Liver (tissue), 9 donors: ENCODE measurements around the gene CLDN24. TPM values are rescaled to one million over a fixed set of nuclear protein-coding genes. Genes with fewer than 3 reads are reported as not detected.

ENCODE experiments used
- DNase-seq: peaks from one replicate; pipeline ENCODE4 v3.0.0-alpha.2; 2017; ENCODE audit warnings: low spot score
- H3K27ac ChIP-seq, 2 donors: one replicate each; pipeline ENCODE4 v1.7.0; 2013; ENCODE audit warnings: inconsistent platforms in 2 of 2, low read length in 2 of 2, control low read depth in 1 of 2, low read depth in 1 of 2, mild to moderate bottlenecking in 1 of 2
- H3K27me3 ChIP-seq, 4 donors: one replicate each; pipeline versions ENCODE4 v1.6.1 to v1.7.0; 2013; ENCODE audit warnings: low read length in 3 of 4, inconsistent platforms in 1 of 4, mild to moderate bottlenecking in 1 of 4, moderate library complexity in 1 of 4; ENCODE audit not compliant: control insufficient read depth in 4 of 4, insufficient read depth in 4 of 4
- H3K36me3 ChIP-seq, 4 donors: one replicate each; pipeline versions ENCODE4 v1.6.1 to v1.7.0; 2013; ENCODE audit warnings: low read length in 3 of 4, mild to moderate bottlenecking in 3 of 4, low read depth in 1 of 4, moderate library complexity in 1 of 4; ENCODE audit not compliant: control insufficient read depth in 4 of 4, insufficient read depth in 3 of 4
- H3K4me1 ChIP-seq, 4 donors: one replicate each; pipeline versions ENCODE4 v1.6.1 to v1.7.0; 2013; ENCODE audit warnings: low read length in 3 of 4, mild to moderate bottlenecking in 3 of 4, moderate library complexity in 1 of 4; ENCODE audit not compliant: control insufficient read depth in 4 of 4, insufficient read depth in 4 of 4
- H3K4me3 ChIP-seq, 3 donors: one replicate each; pipeline versions ENCODE4 v1.6.1 to v1.7.0; 2013; ENCODE audit warnings: low read length in 3 of 3, control low read depth in 1 of 3, low read depth in 1 of 3, mild to moderate bottlenecking in 1 of 3
- H3K9ac ChIP-seq, 2 donors: one replicate each; pipeline ENCODE4 v1.7.0; 2013; ENCODE audit warnings: low read length in 2 of 2, mild to moderate bottlenecking in 2 of 2, moderate library complexity in 2 of 2, control low read depth in 1 of 2, low read depth in 1 of 2
- H3K9me3 ChIP-seq, 4 donors: one replicate each; pipeline versions ENCODE4 v1.6.1 to v1.7.0; 2013; ENCODE audit warnings: low read length in 3 of 4; ENCODE audit not compliant: control insufficient read depth in 4 of 4
- FOXA1 ChIP-seq: IDR thresholded peaks from 2 replicates; pipeline ENCODE4 v1.6.1; 2016; ENCODE audit warnings: antibody characterized with exemption
- FOXA2 ChIP-seq: IDR thresholded peaks from 2 replicates; pipeline ENCODE4 v1.6.1; 2016; ENCODE audit warnings: antibody characterized with exemption
- GABPA ChIP-seq, 2 donors: IDR thresholded peaks in 1 of 2; conservative IDR thresholded peaks in 1 of 2; 2 replicates each; pipeline ENCODE4 v1.6.1; 2016; ENCODE audit warnings: antibody characterized with exemption in 2 of 2, mild to moderate bottlenecking in 1 of 2, moderate library complexity in 1 of 2
- HNF4A ChIP-seq, 2 donors: conservative IDR thresholded peaks; 2 replicates each; pipeline ENCODE4 v1.6.1; 2016; ENCODE audit warnings: antibody characterized with exemption in 2 of 2, mild to moderate bottlenecking in 2 of 2
- JUND ChIP-seq, 2 donors: IDR thresholded peaks; 2 replicates each; pipeline ENCODE4 v1.6.1; 2016; ENCODE audit warnings: antibody characterized with exemption in 2 of 2
- NR2F2 ChIP-seq: IDR thresholded peaks from 2 replicates; pipeline ENCODE4 v1.6.1; 2016; ENCODE audit warnings: antibody characterized with exemption
- RAD21 ChIP-seq, 2 donors: IDR thresholded peaks; 2 replicates each; pipeline ENCODE4 v1.6.1; 2016; ENCODE audit warnings: antibody characterized with exemption in 2 of 2, mild to moderate bottlenecking in 2 of 2
- RXRA ChIP-seq, 2 donors: IDR thresholded peaks; 2 replicates each; pipeline ENCODE4 v1.6.1; 2017 to 2018; ENCODE audit warnings: antibody characterized with exemption in 2 of 2, mild to moderate bottlenecking in 1 of 2
- YY1 ChIP-seq: IDR thresholded peaks from 2 replicates; pipeline ENCODE4 v1.6.1; 2016; ENCODE audit warnings: antibody characterized with exemption, mild to moderate bottlenecking
- WGBS: extraction: QIAGEN DNeasy Blood & Tissue Kit; methylation state at CpG from one replicate; pipeline ENCODE4 v1.1.7; 2013; 5-methylcytosine and 5-hydroxymethylcytosine counted together
- polyA plus RNA-seq, 2 donors: library from polyadenylated mRNA; stranded (reverse) in 1 of 2; unstranded in 1 of 2; fragments of 200-250 nt in 1 of 2; fragments of >200 nt in 1 of 2; fragmentation: Nextera tagmentation in 1 of 2; extraction: Ambion mirVana in 1 of 2; gene quantifications; one replicate each; pipeline versions ENCODE4 v1.2.1 to v1.2.3, GENCODE V29; 2013 to 2015
- total RNA-seq, 2 donors: library from RNA; depleted of rRNA; stranded (reverse); fragments of >200 nt; gene quantifications; one replicate each; pipeline ENCODE4 v1.2.3, GENCODE V29; 2014
- TF ChIP-seq, protein P1 (sequence below): IDR thresholded peaks from 2 replicates; pipeline ENCODE4 v1.6.1; 2016; ENCODE audit warnings: antibody characterized with exemption
- TF ChIP-seq, protein P2 (sequence below): IDR thresholded peaks from 2 replicates; pipeline ENCODE4 v1.6.1; 2016; ENCODE audit warnings: antibody characterized with exemption, mild to moderate bottlenecking
- TF ChIP-seq, protein P3 (sequence below): IDR thresholded peaks from 2 replicates; pipeline ENCODE4 v1.6.1; 2016; ENCODE audit warnings: antibody characterized with exemption
- TF ChIP-seq, protein P4 (sequence below): fragments of 150-350 bp; IDR thresholded peaks from 2 replicates; pipeline ENCODE4 v1.5.1; 2017; ENCODE audit warnings: improper control_type of control experiment, low read depth, low read length; ENCODE audit not compliant: missing input control
- donor health status: healthy.
- donor health status: healthy.
- donor health status: healthy.
- donor health status: healthy.
- donor health status: healthy.

Gene CLDN24
- total and polyA plus RNA-seq, 4 donors = not detected

DNA sequence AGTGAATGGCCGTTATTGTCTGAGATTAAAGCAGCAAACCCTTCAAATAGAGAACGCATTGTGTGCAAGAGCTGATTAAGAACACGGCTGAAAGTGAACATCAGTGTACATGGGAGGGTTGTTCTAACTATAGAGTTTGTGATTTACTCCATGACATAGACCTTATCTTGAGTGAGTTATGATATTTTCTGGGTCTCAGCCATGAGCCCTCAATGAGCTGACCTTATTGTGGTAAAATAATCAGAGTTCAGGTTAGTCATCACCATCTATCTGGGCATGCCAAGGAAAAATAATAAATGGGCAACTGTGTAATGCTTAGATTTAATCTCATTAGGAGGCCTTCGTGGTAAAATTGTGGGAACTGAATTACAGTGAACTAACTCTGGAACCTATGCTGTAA is 33.2 kb upstream of the CLDN24 start:
- 79% methylated on average over 4 of the region's 4 CpGs for WGBS
- TF ChIP-seq, protein P1, sequence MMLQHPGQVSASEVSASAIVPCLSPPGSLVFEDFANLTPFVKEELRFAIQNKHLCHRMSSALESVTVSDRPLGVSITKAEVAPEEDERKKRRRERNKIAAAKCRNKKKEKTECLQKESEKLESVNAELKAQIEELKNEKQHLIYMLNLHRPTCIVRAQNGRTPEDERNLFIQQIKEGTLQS = no peak
- TF ChIP-seq, protein P2, sequence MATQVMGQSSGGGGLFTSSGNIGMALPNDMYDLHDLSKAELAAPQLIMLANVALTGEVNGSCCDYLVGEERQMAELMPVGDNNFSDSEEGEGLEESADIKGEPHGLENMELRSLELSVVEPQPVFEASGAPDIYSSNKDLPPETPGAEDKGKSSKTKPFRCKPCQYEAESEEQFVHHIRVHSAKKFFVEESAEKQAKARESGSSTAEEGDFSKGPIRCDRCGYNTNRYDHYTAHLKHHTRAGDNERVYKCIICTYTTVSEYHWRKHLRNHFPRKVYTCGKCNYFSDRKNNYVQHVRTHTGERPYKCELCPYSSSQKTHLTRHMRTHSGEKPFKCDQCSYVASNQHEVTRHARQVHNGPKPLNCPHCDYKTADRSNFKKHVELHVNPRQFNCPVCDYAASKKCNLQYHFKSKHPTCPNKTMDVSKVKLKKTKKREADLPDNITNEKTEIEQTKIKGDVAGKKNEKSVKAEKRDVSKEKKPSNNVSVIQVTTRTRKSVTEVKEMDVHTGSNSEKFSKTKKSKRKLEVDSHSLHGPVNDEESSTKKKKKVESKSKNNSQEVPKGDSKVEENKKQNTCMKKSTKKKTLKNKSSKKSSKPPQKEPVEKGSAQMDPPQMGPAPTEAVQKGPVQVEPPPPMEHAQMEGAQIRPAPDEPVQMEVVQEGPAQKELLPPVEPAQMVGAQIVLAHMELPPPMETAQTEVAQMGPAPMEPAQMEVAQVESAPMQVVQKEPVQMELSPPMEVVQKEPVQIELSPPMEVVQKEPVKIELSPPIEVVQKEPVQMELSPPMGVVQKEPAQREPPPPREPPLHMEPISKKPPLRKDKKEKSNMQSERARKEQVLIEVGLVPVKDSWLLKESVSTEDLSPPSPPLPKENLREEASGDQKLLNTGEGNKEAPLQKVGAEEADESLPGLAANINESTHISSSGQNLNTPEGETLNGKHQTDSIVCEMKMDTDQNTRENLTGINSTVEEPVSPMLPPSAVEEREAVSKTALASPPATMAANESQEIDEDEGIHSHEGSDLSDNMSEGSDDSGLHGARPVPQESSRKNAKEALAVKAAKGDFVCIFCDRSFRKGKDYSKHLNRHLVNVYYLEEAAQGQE = no peak
- TF ChIP-seq FOXA2 = no peak
- TF ChIP-seq GABPA (IDR thresholded peaks at IDR 0.05 in 1 of 2, conservative IDR thresholded peaks at IDR 0.05 in 1 of 2) = no peak
- TF ChIP-seq FOXA1 = no peak
- no peak for TF ChIP-seq HNF4A (conservative IDR thresholded peaks at IDR 0.05)
- TF ChIP-seq, protein P3, sequence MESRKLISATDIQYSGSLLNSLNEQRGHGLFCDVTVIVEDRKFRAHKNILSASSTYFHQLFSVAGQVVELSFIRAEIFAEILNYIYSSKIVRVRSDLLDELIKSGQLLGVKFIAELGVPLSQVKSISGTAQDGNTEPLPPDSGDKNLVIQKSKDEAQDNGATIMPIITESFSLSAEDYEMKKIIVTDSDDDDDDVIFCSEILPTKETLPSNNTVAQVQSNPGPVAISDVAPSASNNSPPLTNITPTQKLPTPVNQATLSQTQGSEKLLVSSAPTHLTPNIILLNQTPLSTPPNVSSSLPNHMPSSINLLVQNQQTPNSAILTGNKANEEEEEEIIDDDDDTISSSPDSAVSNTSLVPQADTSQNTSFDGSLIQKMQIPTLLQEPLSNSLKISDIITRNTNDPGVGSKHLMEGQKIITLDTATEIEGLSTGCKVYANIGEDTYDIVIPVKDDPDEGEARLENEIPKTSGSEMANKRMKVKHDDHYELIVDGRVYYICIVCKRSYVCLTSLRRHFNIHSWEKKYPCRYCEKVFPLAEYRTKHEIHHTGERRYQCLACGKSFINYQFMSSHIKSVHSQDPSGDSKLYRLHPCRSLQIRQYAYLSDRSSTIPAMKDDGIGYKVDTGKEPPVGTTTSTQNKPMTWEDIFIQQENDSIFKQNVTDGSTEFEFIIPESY = no peak
- TF ChIP-seq RAD21 (IDR thresholded peaks at IDR 0.05) = no peak
- no peak for TF ChIP-seq JUND (IDR thresholded peaks at IDR 0.05)
- TF ChIP-seq YY1 = no peak
- TF ChIP-seq RXRA (IDR thresholded peaks at IDR 0.05) = no peak
- TF ChIP-seq, protein P4, sequence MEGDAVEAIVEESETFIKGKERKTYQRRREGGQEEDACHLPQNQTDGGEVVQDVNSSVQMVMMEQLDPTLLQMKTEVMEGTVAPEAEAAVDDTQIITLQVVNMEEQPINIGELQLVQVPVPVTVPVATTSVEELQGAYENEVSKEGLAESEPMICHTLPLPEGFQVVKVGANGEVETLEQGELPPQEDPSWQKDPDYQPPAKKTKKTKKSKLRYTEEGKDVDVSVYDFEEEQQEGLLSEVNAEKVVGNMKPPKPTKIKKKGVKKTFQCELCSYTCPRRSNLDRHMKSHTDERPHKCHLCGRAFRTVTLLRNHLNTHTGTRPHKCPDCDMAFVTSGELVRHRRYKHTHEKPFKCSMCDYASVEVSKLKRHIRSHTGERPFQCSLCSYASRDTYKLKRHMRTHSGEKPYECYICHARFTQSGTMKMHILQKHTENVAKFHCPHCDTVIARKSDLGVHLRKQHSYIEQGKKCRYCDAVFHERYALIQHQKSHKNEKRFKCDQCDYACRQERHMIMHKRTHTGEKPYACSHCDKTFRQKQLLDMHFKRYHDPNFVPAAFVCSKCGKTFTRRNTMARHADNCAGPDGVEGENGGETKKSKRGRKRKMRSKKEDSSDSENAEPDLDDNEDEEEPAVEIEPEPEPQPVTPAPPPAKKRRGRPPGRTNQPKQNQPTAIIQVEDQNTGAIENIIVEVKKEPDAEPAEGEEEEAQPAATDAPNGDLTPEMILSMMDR = no peak
- no peaks in the 10 kb centered on the region for H3K9me3 ChIP-seq
- no peak overlapping the region for H3K27ac ChIP-seq
- H3K9ac ChIP-seq = no peak overlapping the region
- peaks cover 0 to 4% (median 0%) of the 10 kb centered on the region in 4 donors for H3K4me1 ChIP-seq
- H3K27me3 ChIP-seq = no peaks in the 10 kb centered on the region
- no peaks in the 10 kb centered on the region for H3K36me3 ChIP-seq
- no peak overlapping the region for H3K4me3 ChIP-seq
- DNase-seq = no peak

DNA sequence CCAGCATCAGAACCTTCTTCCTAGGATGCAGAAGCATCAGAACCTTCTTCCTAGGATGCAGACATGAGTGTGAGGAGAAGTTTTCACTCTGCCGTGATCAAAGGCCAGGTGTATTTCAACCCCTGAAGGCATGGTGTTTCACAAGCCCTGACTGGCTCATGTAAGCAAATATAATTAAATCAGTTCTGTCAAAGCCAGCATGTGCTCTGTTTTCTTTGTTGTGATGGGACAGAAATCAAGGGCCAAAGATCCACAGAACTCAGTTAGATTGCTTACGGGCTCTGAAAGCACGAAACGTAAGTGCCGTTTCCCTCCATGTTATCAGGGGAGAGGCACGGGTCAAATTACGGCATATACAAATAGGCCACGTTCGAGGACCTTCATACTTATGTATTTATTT is 32.0 kb upstream of the CLDN24 start:
- TF ChIP-seq NR2F2 (no peak), HNF4A (conservative IDR thresholded peaks at IDR 0.05) (peak; percentile 19 to 31)
- DNase-seq = no peak
- Histone ChIP-seq H3K36me3 (no peaks in the 10 kb centered on the region), H3K4me3 (no peak overlapping the region), H3K27ac (no peak overlapping the region), H3K27me3 (no peaks in the 10 kb centered on the region), H3K4me1 (peaks cover 0 to 4% (median 0%) of the 10 kb centered on the region in 4 donors), H3K9me3 (no peaks in the 10 kb centered on the region), H3K9ac (no peak overlapping the region)
- 33% methylated on average over 9 of the region's 9 CpGs for WGBS
